ENCODE data around the gene SFXN3.

The SFXN3 gene

DNA sequence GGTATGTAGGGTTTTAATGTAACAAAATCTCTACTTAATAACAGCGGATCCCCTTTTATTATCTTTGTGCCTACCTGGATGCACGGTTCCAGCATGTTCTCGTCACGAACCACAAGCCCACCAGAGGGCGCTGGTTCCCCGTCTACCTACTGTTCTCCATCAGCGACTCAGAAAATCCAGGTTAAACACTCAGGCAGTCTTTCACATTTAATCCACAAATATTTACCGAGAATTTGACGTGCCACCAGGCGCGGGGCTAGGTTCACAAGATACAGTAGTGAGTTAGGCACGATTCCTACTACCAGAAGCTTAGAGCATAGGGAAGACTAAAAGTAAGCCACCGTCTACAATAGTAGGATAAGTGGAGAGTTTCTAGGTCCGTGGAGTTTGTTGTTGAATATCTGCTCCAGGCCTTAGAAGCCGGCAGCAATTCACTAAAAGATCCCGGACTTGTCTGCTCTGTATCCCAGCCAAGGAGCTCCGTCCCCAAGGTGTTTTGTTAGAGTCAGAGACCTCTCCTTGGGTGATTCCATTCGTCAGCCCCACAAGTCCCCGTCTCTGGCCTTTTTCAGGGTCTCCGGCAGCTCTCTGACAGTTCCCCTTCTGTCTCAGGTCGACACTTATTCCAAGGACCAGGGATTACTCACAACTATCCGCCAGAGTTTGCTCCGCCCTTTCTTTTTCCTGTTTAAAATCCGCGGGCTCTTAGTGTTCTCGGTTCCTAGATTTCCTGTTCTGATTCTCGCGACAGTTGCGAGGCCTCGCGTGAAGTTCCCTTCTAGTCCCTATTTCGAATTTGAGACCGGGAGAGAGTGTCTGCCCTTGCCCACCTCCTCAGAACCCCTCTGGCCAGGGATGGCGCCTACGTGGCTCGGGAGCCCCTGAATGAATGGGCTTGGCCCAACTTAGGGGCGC, 29.3 kb downstream of the SFXN3 start:
- DNase-seq (ENCODE audit: low read depth) = peak; percentile 83

DNA sequence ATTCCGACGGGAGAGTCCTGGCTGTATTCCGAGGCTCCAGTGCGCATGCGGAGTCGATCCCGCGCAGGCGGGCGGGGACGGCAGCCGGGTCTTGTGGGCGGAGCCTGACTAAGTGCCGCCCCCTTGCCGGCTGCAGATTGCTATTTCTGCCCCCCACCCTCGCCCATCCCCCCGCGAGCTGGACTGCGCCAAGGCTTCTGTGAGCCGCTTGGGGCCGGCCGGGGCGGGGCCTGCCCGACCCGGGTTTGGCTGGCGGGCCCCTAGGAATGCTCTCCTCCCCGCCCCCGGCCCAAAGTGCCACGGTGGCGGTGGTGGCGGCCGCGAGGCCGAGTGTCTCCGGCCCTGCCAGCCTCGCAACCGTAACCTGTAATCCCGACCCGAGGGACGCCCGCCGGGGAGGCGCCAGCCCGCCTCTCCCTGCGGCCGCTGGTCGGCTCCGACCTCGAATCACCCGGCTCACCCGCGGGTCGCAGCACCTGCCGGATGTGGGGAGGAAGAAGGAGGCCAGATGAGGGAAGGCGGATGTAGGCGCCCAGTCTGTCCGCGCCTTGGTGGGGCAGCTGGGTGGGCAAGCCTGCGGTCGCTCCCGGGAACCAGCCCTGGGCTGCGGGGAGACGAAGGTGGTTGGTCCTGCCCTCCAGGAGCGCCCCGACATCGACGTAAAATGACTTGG, 30.1 kb downstream of the SFXN3 start:
- DNase-seq (ENCODE audit: low read depth) = peak; percentile 80

DNA sequence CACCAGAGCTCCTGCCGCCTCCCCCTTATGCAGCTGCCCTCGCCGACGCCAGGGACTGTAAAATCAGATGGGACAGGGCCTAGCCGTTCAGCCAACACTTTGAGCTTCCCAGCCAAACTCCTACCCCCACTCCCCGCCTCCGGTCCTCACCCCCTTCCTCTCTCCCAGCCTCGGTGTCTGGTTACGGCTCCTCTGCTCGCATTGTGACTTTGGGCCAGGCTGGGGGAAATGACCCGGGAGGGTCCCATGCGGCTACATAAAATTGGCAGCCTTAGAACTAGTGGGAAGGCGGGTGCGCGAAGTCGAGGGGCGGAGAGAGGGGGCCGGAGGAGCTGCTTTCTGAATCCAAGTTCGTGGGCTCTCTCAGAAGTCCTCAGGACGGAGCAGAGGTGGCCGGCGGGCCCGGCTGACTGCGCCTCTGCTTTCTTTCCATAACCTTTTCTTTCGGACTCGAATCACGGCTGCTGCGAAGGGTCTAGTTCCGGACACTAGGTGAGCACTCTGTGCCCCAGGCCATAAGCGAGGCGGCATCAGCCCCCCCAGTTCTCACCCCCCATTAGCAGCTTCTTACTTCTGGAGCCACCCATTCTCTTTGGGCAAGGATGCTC, 30.7 kb downstream of the SFXN3 start, which contains the start of gene KAZALD1:
Gene KAZALD1, plus strand, starts transcription at position 366 of the 608 bp plus-strand sequence. CDS start 604 bp downstream, outside the sequence.
- no peak for DNase-seq (ENCODE audit: low read depth)

DNA sequence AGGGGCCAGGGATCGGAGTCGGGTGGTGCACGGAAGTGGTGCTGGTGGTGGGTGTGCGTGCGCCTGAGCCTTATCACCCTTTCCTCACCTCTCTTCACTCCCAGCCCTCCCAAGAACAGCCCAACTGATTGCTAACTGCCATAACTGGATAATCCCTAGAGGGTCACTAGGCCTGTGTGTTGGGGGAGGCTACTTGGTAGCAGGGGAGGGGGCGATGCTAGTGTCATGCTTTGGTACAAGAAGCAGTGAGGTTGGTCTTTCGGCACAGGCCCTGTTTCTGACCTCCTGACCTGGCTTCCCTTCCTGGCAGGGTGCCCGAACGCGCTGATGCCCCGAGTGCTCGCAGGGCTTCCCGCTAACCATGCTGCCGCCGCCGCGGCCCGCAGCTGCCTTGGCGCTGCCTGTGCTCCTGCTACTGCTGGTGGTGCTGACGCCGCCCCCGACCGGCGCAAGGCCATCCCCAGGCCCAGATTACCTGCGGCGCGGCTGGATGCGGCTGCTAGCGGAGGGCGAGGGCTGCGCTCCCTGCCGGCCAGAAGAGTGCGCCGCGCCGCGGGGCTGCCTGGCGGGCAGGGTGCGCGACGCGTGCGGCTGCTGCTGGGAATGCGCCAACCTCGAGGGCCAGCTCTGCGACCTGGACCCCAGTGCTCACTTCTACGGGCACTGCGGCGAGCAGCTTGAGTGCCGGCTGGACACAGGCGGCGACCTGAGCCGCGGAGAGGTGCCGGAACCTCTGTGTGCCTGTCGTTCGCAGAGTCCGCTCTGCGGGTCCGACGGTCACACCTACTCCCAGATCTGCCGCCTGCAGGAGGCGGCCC, 31.4 kb downstream of the SFXN3 start:
- DNase-seq (ENCODE audit: low read depth) = no peak

DNA sequence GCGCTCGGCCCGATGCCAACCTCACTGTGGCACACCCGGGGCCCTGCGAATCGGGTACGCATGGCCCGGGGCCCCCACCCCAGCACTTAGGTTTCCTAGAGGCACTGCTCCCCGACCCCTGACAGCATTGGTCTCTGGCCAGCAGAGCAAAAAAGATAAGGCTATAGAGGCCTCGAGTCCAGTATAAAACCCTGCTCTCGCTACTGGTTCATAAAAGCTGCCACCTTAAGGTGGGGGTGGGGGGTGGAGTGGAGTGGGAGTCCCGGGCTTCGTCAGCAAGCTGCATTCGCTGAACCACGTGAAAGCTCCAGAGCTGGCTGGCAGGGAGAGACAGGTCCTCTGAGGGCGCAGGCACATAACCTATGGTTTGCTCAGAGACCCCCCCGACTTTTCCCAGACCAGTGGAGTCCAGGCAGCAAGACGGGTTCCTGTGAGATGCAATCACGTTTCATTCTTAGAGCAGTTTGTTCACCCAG, 32.1 kb downstream of the SFXN3 start:
- no peak for DNase-seq (ENCODE audit: low read depth)

DNA sequence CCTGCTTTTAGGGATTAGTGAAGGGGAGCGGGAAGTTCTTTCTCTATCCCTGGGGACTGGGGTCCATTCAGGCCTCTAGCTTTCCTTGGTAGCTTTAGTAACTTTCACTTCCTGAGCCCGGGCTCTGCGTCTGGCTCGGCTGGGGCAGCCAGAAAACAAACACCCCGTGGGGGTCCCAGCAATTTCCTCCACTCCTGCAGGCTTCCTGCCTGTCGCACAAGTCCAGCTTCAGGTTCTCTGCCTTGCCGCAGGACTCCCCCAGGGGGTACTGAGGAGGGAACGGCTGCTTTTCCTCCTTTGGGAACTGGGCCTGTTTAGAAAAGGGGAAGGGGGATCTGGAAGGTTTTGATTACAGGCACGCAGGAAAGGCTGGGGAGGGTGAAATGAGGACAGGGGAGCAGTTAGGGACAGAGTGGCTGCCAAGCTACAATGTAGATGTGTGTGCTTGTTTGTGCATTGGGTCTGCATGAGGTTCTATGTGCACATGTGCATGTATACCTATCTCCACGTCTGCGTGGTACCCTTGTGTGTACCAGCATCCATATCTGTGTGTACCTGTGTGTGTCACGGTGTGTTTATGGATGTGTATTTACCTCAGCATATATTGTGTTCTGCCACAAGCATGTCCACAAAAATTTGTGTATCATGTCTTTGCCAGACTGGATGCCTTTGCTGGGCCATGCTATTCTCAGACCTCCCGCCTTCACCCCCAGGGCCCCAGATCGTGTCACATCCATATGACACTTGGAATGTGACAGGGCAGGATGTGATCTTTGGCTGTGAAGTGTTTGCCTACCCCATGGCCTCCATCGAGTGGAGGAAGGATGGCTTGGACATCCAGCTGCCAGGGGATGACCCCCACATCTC, 32.7 kb downstream of the SFXN3 start:
- no peak for DNase-seq (ENCODE audit: low read depth)

DNA sequence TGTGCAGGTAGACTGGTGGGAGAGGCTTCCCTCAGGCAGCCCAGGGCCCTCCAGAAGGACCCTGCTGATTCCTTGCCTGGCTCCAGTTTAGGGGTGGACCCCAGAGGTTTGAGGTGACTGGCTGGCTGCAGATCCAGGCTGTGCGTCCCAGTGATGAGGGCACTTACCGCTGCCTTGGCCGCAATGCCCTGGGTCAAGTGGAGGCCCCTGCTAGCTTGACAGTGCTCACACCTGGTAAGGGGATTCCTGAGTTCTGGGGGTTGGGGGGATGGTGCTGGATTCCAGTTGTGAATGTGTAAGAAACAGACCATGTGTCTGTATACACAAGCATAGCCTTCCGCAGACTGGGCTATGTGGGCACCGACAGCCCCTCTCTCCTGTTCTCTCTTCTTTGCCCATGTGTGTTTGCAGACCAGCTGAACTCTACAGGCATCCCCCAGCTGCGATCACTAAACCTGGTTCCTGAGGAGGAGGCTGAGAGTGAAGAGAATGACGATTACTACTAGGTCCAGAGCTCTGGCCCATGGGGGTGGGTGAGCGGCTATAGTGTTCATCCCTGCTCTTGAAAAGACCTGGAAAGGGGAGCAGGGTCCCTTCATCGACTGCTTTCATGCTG, 33.5 kb downstream of the SFXN3 start:
- no peak for DNase-seq (ENCODE audit: low read depth)

DNA sequence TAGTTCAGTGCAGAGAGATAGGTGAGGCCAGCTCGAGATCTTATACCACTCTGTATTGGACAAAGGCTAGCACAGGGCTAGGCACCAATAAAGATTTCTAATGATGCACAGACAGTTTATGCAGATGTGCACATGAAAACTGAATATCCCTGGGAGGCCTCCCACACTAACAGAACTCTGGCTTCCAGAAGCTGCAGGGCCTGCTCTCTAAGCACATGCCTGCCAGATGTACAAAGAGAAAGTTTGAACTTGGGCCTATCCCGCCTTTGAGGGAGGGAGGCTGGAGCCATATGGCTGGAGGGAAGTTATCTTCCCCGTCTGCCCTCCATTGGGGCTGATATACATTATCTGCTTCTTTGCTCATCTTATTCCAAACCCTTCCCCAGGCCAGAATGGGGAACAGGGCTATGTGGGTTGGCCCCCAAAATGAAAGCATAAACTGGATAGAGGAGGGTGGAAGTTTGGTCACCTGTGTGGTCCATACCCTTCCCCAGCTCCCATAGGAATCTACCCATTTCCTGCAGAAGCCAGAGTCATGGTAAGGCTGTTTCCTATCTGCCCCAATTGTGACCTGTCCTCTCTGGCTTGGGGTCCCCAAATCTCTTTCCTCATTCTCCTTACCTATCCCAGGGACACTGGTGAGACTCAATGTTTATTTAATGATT, 34.6 kb downstream of the SFXN3 start:
- no peak for DNase-seq (ENCODE audit: low read depth)

DNA sequence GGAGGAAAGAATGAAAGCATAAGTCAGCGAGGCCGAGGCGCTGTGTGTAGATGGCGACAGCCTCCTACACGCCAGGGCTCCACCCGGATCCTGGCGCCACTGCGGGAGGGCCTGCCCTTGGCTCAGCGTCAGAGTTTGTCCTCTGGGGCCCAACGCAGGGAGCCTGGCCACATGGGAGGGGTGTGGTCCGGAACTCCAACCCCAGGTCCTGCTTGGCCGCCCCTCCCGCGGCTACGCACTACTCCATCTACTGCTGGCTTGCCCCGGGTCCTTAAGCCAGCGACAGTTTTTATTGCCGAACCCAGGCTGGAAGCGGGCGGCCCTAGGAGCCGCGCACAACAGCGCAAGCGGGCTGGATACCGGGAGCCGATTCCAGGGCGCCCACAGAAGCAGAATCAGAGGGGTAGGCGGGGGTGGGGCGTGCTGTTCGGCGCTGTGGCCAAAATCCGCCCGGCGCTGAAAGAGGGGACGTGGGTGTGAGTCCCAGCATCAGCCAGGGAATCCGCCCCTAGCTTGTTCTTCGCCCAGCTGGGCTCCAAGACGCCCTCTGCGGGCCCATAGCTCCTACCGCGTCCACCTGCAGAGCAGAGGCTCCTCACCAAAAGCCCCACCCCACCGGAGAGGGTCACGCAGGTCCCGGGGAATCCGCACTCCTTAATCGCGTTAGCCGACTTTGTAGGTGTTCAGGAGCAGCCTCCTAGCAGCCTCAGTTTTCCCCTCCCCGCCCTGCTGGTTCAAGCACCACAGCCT, 35.3 kb downstream of the SFXN3 start:
- no peak for DNase-seq (ENCODE audit: low read depth)

DNA sequence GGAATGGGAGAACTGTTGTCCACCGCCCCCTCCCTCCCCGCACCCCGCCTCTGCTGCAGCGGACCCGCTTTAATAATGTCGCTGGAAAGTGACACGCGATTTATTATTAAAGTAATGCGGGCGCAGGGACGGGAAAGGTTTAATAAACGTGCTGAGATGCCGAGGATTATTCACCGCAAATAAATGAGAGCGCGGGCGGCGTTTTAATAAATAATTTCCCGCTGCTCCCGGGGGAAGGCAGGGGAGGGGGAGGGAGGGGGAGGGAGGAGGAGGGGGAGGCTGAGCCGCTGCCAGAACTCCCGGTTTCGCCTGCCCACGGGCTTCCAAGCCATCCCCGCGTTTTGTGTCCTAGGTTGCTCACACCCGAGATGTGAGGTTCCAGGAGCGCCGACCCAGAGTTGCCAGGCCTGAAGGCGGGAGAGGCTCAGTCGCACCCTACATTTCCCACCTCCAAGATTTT, 35.9 kb downstream of the SFXN3 start:
- DNase-seq (ENCODE audit: low read depth) = no peak

DNA sequence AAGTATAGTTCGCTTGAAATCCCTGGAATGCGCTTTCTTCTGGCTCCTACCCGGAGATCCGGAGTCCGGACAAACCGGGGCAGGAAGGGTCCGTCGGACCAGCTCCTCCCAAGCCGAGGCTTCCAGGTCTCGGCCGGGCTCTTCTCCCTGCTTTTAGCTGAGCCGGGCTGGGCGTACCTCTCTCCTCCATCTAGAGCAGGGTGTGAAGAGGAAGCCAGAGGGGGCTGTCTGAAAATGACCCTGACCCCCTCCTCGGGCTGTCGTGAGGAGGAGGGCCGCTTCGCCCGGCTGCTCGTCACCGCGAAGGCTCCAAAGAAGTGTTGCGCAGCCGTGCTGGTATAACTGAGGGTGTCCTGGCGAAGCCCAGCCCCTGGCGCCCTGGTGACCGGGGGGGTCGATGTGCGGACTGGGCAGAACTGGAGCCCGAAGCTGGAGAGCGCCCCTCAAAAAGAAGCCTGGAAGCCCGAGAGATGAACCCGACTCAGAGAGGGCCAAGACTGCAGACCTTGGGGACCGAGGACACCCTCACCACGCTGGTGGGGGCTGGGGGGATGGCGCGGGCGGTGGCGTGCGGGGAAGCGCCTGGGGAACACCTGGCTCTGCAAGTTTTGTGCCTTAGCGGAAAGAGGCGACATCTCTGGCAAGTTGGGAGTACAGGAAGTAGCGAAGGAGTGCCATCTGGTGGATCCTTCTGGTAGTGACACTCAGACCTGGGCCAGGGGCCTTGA, 36.5 kb downstream of the SFXN3 start:
- DNase-seq (ENCODE audit: low read depth) = peak; percentile 56

DNA sequence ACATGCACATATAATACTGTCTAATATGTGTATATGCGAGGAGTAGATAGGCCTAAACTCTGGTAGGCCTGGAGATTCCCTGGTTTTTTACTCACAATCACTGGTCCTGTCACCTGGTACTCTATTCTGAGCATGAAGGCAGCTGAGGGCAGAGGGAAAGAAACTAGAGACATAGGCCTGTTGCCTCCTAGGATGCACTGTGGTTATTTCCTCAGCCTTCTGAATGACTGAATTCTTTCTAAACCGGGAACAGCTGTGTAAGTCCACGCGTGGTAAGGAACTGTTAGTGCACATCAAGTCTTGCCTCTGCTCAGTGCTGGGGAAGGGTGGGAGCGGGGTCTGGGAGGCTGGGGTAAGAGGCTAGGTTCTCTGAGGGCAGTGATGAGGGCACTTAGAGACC, 38.4 kb downstream of the SFXN3 start:
- no peak for DNase-seq (ENCODE audit: low read depth)

DNA sequence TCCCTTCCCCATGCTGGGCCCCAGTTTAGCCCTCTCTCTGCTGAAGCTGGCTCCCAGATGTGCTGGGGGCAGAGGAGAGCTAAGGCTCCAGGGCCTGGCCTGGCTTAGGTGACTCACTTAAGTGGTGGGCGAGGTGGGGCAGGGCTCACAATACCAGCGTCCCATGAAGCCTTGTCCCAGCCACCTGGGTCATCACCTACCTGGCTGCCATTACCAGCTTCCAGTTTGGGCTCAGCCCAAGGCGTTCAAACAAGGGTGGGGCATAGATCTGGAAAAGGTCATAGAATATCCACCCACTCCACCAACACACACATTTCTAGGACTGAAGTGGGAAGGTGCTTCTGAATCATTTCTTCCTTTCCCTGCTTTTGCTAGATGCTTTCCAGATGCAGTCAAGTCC, 39.1 kb downstream of the SFXN3 start:
- DNase-seq (ENCODE audit: low read depth) = no peak

DNA sequence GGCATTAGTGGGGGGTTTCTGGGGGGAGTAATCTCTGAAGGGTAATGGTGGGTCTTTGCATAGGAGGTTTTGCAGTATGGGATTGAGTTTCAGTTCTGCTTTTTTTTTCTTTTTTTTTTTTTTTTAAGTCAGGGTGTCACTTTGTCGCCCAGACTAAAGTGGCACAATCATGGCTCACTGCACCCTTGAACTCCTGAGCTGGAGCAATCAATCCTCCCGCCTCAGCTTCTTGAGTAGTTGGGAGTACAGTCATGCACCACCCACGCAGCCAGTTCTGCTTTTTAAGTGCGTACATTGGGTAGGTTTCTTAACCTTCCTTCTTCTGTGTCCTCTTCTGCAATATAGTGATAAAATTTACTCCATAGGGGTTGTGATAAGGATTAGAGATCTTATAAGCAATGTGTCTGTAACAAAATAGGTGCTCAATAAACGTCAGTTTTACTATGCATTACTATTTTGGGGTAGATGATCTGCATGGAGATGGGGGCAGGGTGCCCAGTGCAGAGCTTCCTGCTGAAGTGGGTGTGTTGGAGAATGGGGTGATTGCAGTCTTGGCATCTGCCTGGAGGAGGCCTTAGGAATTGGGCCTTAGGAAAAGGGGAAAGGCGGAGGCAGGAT, 40.3 kb downstream of the SFXN3 start:
- DNase-seq (ENCODE audit: low read depth) = no peak

DNA sequence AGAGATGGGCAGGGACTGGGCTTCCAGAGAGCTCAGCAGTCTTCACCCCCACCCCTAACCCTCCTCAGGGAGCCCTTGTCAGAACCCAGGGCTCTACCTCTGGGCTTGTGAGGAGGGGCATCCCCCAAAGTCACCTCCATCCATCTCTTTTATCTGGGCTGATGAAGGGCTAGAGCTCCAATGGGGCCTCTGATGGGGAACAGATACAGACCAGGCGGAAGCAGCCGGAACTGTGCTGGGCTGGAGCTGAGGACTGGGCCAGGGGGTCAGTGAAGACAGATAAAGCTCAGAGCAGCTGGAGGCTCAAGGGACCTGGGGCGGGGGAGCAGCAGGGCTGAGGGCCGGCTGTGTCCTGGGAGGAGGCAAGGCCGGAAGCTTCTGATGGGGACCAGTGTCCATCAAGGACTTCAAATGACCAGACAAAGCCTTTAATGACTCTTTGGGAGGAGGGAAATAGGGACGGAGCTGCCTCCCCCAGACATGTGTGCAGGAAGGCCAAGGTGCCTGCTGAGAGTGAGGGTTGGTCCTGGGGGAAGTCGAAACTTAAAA, 40.9 kb downstream of the SFXN3 start:
- DNase-seq (ENCODE audit: low read depth) = no peak

DNA sequence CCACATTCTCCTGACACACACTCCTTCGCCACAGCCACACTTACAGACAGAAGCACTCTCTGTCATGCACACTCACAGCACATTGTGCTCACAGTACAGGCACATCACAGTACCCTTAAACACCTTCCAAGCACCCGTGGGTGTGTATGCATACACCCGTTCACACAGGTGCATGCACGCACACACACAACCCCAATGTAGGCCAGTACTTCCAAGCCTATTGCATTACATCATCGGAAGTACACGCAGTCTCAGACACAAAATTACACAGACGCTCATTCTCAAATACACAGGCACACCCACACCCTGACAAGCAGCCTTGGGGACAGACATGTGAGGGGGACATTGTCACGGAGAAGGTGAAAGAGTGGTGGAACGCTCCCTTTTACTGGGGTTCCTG, 41.9 kb downstream of the SFXN3 start:
- no peak for DNase-seq (ENCODE audit: low read depth)

DNA sequence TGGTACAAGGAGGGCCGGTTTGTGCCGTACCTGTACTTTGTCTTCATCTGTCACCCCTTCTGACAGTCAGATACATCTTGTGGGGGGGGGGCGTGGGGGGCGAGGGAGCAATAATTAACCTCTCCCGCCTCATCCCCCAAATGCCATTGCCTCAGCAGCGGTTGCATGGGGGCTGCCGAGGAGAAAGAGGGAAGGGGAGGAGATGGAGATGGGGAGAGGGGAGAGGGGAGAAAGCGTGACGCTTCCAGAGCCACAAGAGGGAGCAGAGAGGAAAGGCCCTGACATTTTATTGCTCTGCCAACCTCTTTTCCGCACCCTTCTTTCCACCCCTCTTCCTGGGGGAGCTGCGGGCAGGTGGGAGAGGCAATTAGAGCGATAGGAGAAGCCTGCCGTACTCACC, 42.6 kb downstream of the SFXN3 start:
- no peak for DNase-seq (ENCODE audit: low read depth)

DNA sequence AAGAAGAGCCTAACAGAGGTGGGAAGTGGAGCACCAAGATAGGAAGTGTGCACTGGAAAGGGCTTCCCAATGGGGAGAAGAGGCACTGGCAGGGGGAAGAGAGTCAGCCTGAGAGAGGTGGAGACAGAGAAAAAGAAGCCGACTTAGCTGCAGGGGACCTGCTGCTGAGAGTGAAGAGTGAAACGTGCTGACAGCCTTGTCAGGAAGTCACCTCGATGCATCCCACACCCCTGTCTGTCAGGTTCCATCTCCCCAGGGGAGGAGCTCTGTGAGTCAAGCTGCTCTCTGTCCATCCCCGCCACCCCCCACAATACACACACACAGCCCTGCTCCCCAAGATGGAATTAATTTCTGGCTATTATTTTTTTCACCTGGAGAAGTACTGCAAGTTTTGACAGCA, 44.7 kb downstream of the SFXN3 start:
- no peak for DNase-seq (ENCODE audit: low read depth)

Data from stimulated activated CD8-positive, alpha-beta memory T cell treated with anti-CD3 and anti-CD28 coated beads, Interleukin-12 subunit alpha, Interleukin-12 subunit beta, amount 100 ng/mL, for 1 hour (primary cell).